Osteocyte (in vitro differentiated cells): ENCODE results near the gene TSKS. TPM values are rescaled to one million over a fixed set of nuclear protein-coding genes. Genes with fewer than 3 reads are reported as not detected.

Source experiments
- DNase-seq: peaks from one replicate; pipeline ENCODE4 v3.0.0; 2021; ENCODE audit warnings: mixed read lengths; ENCODE audit not compliant: unreplicated experiment; ENCODE audit errors: extremely low spot score
- H3K27ac Mint-ChIP-seq: one replicate; pipeline ENCODE4 v1.8.0; 2021; ENCODE audit warnings: mild to moderate bottlenecking, mixed read lengths; ENCODE audit not compliant: unreplicated experiment
- H3K27me3 Mint-ChIP-seq: one replicate; pipeline ENCODE4 v1.8.0; 2021; ENCODE audit warnings: mixed read lengths; ENCODE audit not compliant: unreplicated experiment
- H3K36me3 Mint-ChIP-seq: one replicate; pipeline ENCODE4 v1.8.0; 2021; ENCODE audit warnings: mixed read lengths; ENCODE audit not compliant: unreplicated experiment
- H3K4me1 Mint-ChIP-seq: one replicate; pipeline ENCODE4 v1.8.0; 2021; ENCODE audit warnings: mixed read lengths; ENCODE audit not compliant: unreplicated experiment
- H3K4me3 Mint-ChIP-seq: one replicate; pipeline ENCODE4 v1.8.0; 2021; ENCODE audit warnings: mild to moderate bottlenecking, moderate library complexity, mixed read lengths; ENCODE audit not compliant: unreplicated experiment
- H3K9me3 Mint-ChIP-seq: one replicate; pipeline ENCODE4 v1.8.0; 2021; ENCODE audit warnings: mixed read lengths; ENCODE audit not compliant: unreplicated experiment
- total RNA-seq: library from RNA; stranded (reverse); gene quantifications from 2 replicates; pipeline ENCODE4 v1.2.1, GENCODE V29; 2021
- TF ChIP-seq, protein P1 (sequence below): fragments of 200-600 bp; sonication (generic); IDR thresholded peaks from 2 replicates; pipeline ENCODE4 v1.5.0; 2021; ENCODE audit warnings: antibody characterized with exemption, mild to moderate bottlenecking, moderate library complexity

The TSKS gene
- total RNA-seq, 1 donor from 2014 or later, result not detected

DNA sequence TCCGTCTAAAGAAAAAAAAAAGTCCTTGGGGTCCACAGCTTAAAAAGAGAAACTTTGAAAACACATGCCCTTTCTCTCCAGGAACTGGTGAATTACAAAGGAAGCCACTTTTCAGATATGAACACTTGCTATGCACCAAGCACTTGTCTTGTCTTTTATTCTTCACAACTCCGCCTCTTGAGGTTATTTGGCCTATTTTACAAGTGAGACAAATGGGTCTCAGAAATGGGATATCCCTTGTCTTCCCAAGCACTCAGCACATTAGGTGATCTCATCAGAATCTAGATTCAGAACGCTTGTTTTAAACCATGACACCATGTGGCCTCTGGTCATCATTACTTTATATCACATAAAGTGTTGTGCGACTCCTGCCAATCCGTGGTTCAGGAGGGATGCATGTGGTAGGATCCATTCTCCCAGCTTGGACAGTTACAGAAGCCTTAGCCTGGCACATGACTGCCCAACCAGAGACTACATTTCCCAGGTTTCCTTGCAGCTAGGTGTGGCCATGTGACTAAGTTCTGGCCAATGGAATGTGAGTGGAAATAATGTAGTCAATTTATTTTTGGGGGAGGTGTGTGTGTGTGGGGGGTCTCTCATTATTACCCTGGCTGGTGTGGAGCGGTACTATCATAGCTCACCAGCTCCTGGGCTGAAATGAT is 13.9 kb downstream of the TSKS start:
- no peak overlapping the region for H3K4me3 Mint-ChIP-seq
- TF ChIP-seq, protein P1, sequence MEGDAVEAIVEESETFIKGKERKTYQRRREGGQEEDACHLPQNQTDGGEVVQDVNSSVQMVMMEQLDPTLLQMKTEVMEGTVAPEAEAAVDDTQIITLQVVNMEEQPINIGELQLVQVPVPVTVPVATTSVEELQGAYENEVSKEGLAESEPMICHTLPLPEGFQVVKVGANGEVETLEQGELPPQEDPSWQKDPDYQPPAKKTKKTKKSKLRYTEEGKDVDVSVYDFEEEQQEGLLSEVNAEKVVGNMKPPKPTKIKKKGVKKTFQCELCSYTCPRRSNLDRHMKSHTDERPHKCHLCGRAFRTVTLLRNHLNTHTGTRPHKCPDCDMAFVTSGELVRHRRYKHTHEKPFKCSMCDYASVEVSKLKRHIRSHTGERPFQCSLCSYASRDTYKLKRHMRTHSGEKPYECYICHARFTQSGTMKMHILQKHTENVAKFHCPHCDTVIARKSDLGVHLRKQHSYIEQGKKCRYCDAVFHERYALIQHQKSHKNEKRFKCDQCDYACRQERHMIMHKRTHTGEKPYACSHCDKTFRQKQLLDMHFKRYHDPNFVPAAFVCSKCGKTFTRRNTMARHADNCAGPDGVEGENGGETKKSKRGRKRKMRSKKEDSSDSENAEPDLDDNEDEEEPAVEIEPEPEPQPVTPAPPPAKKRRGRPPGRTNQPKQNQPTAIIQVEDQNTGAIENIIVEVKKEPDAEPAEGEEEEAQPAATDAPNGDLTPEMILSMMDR, result no peak

GRCh38 chr19:49746206-49746958 is 16.7 kb downstream of the TSKS start:
- no peaks in the 10 kb centered on the region for H3K36me3 Mint-ChIP-seq
- H3K9me3 Mint-ChIP-seq, result no peaks in the 10 kb centered on the region
- H3K27me3 Mint-ChIP-seq, result no peaks in the 10 kb centered on the region
- DNase-seq, result no peak
- TF ChIP-seq, protein P1, result no peak
- H3K27ac Mint-ChIP-seq, result no peak overlapping the region
- H3K4me1 Mint-ChIP-seq, result peaks cover 8% of the 10 kb centered on the region
- H3K4me3 Mint-ChIP-seq, result no peak overlapping the region

More for the DNA sequence above, 13.9 kb downstream of the TSKS start:
- Mint-ChIP-seq H3K27ac (no peak overlapping the region), H3K27me3 (no peaks in the 10 kb centered on the region), H3K4me1 (peaks cover 10% of the 10 kb centered on the region), H3K9me3 (no peaks in the 10 kb centered on the region), H3K36me3 (no peaks in the 10 kb centered on the region)
- no peak for DNase-seq

DNA sequence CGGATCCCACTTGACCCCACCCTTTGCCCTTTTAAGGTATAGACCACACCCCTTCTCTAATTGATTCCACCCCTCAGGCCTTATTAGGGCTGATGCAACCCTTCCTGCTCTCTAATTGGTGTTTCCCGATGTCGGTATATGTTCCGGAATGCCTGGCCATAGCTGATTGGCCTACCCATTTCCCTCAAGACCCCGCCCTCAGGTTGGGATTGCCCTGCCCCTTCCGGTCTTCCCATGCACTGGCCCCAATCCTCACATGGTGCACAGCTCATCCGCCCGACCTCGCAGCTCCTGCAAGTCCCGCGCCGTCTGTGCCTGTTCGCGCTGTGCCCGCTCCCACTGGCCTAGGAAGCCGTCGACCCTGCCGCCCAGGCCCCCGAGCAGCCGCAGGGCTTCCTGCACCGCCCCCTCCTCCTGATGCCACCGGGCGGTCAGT is 18.1 kb downstream of the TSKS start:
- TF ChIP-seq, protein P1, result no peak
- Mint-ChIP-seq H3K4me3 (no peak overlapping the region), H3K36me3 (no peaks in the 10 kb centered on the region), H3K27ac (no peak overlapping the region), H3K9me3 (no peaks in the 10 kb centered on the region), H3K27me3 (no peaks in the 10 kb centered on the region), H3K4me1 (peaks cover 3% of the 10 kb centered on the region)
- DNase-seq, result no peak

DNA sequence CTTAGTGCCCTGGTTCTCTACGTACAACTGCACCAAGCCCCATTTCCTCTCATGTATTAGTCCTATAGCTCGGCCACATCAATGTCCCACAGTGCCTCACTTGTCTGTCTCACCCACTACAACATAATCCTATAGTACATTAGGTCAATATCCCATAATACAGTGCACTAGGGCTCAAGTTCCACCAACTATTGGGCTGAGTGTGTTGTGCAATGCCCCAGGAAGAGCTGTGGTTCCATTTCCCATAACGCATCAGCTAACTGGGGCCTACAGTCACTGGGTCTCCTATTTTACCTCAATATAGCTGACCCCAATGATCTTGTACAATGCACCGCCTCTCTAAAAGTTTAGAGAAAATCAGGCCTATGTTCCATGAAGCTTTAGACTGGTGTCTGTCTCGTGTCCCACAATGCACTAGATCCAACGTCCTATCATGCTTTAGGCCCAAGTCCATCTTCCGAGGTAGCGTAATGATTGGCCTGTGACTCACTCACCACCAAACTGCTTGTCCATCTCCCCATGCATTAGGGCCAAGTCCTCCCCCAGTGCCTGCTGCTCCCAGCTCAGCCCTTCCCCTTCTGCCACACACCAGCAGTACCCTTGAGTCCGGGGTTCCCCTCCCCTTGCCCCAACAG is 21.8 kb downstream of the TSKS start:
- no peak overlapping the region for H3K4me3 Mint-ChIP-seq
- no peak overlapping the region for H3K27ac Mint-ChIP-seq
- no peaks in the 10 kb centered on the region for H3K36me3 Mint-ChIP-seq
- H3K27me3 Mint-ChIP-seq, result no peaks in the 10 kb centered on the region
- H3K9me3 Mint-ChIP-seq, result no peaks in the 10 kb centered on the region
- DNase-seq, result no peak
- TF ChIP-seq, protein P1, result no peak
- H3K4me1 Mint-ChIP-seq, result no peaks in the 10 kb centered on the region

GRCh38 chr19:49739933-49740332 is 23.2 kb downstream of the TSKS start:
- no peaks in the 10 kb centered on the region for H3K4me1 Mint-ChIP-seq
- H3K36me3 Mint-ChIP-seq, result no peaks in the 10 kb centered on the region
- DNase-seq, result no peak
- H3K27ac Mint-ChIP-seq, result no peak overlapping the region
- H3K4me3 Mint-ChIP-seq, result no peak overlapping the region
- no peaks in the 10 kb centered on the region for H3K27me3 Mint-ChIP-seq
- TF ChIP-seq, protein P1, result no peak
- H3K9me3 Mint-ChIP-seq, result no peaks in the 10 kb centered on the region
